Stimulated activated CD4-positive, alpha-beta T cell treated with anti-CD3 and anti-CD28 coated beads, Interleukin-4, amount 100 ng/mL, for 48 hours (primary cell): ENCODE data around the gene GNAI2.
A peak's percentile ranks its signal among the peaks of the same experiment; 100 is the strongest.
"Not testable (repeated sequence)": the region's sequence is repeated elsewhere in the genome, so short reads cannot be mapped to it uniquely, and the experiment has no call there.

Experiments
- DNase-seq, 2 donors: peaks; one replicate each; pipeline ENCODE4 v3.0.0-alpha.2; 2020; ENCODE audit warnings: low read depth in 2 of 2

GNAI2 gene

GRCh38 chr3:50204804-50205412 is 31.1 kb upstream of the GNAI2 start, which contains the start of gene SLC38A3:
SLC38A3 (plus strand) TSS chr3:50205271; CDS start chr3:50214200, 8,929 bp downstream.
- DNase-seq: no peak

GRCh38 chr3:50205413-50206276 is 30.4 kb upstream of the GNAI2 start:
- DNase-seq: peak in 1 of 2 donors; percentile 21

- no peak for DNase-seq
Observed at GRCh38 chr3:50207359-50208042, 28.5 kb upstream of the GNAI2 start.

GRCh38 chr3:50208677-50209344 is 27.2 kb upstream of the GNAI2 start:
- DNase-seq: no peak

- no peak for DNase-seq
Observed at GRCh38 chr3:50210176-50210509, 25.9 kb upstream of the GNAI2 start.

- DNase-seq: no peak
Observed at GRCh38 chr3:50210510-50211367, 25.3 kb upstream of the GNAI2 start.

- not testable (repeated sequence) for DNase-seq
Observed at GRCh38 chr3:50211368-50211717, 24.7 kb upstream of the GNAI2 start.

- peak in 1 of 2 donors; percentile 26 for DNase-seq
Observed at GRCh38 chr3:50211930-50212329, 24.1 kb upstream of the GNAI2 start.

GRCh38 chr3:50212502-50212901 is 23.5 kb upstream of the GNAI2 start:
- no peak for DNase-seq

GRCh38 chr3:50212971-50213370 is 23.0 kb upstream of the GNAI2 start:
- no peak for DNase-seq

- DNase-seq: no peak
Observed at GRCh38 chr3:50213373-50213772, 22.6 kb upstream of the GNAI2 start.

- DNase-seq: no peak
Observed at GRCh38 chr3:50214824-50215223, 21.2 kb upstream of the GNAI2 start.

- no peak for DNase-seq
Observed at GRCh38 chr3:50215529-50215928, 20.5 kb upstream of the GNAI2 start.

GRCh38 chr3:50217681-50218080 is 18.3 kb upstream of the GNAI2 start:
- no peak for DNase-seq

GRCh38 chr3:50218448-50218847 is 17.6 kb upstream of the GNAI2 start:
- DNase-seq: no peak

GRCh38 chr3:50219285-50219684 is 16.7 kb upstream of the GNAI2 start:
- no peak for DNase-seq

- no peak for DNase-seq
Observed at GRCh38 chr3:50220109-50220508, 15.9 kb upstream of the GNAI2 start.

GRCh38 chr3:50221051-50221410 is 15.0 kb upstream of the GNAI2 start:
- DNase-seq: no peak

GRCh38 chr3:50221411-50222168 is 14.4 kb upstream of the GNAI2 start:
- DNase-seq: no peak

GRCh38 chr3:50222169-50222528 is 13.9 kb upstream of the GNAI2 start:
- DNase-seq: no peak

- no peak for DNase-seq
Observed at GRCh38 chr3:50224639-50225038, 11.4 kb upstream of the GNAI2 start.
